ENCODE data around the gene WDHD1.
"Not testable (repeated sequence)": the region's sequence is repeated elsewhere in the genome, so short reads cannot be mapped to it uniquely, and the experiment has no call there.

The WDHD1 gene

DNA sequence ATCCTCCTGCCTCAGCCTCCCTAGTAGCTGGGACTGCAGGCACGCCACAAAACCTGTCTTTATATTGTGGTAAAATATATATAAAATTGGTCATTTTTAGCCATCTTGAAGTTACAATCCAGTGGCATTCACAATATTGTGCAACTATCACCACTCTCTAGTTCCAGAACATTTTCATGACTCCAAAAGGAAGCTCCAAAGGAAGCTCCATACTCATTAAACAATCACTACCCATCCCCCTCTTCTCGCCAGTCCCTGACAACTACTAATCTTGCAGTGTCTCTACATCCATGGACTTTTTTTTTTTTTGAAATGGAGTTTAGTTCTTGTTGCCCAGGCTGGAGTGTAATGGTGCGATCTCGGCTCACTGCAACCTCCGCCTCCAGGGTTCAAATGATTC is 127.3 kb downstream of the WDHD1 start:
- no peak for DNase-seq (ENCODE audit: low read depth)
- TF ChIP-seq, protein P1, sequence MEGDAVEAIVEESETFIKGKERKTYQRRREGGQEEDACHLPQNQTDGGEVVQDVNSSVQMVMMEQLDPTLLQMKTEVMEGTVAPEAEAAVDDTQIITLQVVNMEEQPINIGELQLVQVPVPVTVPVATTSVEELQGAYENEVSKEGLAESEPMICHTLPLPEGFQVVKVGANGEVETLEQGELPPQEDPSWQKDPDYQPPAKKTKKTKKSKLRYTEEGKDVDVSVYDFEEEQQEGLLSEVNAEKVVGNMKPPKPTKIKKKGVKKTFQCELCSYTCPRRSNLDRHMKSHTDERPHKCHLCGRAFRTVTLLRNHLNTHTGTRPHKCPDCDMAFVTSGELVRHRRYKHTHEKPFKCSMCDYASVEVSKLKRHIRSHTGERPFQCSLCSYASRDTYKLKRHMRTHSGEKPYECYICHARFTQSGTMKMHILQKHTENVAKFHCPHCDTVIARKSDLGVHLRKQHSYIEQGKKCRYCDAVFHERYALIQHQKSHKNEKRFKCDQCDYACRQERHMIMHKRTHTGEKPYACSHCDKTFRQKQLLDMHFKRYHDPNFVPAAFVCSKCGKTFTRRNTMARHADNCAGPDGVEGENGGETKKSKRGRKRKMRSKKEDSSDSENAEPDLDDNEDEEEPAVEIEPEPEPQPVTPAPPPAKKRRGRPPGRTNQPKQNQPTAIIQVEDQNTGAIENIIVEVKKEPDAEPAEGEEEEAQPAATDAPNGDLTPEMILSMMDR (conservative IDR thresholded peaks at IDR 0.05; ENCODE audit: low read length): no peak
- no peak overlapping the region for H3K4me3 ChIP-seq (ENCODE audit: low read length)

DNA sequence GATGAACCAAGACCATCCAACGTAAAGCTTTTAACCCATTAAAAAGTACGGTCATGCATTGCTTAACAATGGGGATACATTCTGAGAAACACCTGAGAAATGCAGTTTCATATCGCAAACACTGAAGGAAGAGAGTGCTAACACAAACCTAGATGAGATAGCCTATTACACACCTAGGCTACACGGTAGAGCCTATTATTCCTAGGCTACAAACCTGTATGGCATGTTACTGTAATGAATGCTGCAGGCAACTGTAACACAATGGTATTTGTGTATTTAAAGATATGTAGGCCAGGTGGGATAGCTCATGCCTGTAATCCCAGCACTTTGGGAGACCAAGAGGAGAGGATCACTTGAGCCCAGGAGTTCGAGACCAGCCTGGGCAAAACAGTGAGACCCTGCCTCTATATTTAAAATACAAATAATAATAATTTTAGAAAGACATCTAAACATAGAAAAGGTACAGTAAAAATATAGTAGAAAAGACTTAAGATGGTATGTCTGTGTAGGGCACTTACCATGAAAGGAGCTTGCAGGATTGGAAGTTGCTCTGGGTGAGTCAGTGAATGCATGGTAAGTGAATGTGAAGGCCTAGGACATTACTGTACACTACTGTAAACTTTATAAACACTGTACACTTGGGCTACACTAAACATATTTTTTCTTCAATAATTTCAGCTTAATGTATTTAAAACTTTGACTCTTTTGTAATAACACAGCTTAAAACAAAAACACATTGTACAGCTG is 128.9 kb downstream of the WDHD1 start:
- H3K4me3 ChIP-seq (ENCODE audit: low read length); DNase-seq (ENCODE audit: low read depth): not testable (repeated sequence)

DNA sequence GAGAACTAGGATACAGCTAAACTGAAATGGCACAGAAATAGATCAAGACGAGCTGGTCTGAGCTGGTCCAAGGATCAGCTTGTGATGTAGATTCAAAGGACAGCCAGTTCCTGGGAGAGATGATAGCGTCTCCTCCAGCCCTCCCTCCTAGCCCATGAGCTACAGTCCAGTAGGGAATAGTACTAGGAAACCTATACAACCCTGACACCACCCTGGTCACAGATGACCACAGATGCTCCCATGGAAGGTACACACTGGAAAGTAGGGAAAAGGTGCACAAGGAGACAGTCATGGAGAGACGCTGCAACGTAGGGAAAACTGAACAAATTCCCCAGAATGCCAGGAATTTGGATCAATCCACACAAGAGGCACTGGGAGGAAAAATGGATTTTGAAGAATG is 131.2 kb downstream of the WDHD1 start:
- no peak overlapping the region for H3K4me3 ChIP-seq (ENCODE audit: low read length)
- TF ChIP-seq, protein P1 (conservative IDR thresholded peaks at IDR 0.05; ENCODE audit: low read length): no peak
- DNase-seq (ENCODE audit: low read depth): no peak

DNA sequence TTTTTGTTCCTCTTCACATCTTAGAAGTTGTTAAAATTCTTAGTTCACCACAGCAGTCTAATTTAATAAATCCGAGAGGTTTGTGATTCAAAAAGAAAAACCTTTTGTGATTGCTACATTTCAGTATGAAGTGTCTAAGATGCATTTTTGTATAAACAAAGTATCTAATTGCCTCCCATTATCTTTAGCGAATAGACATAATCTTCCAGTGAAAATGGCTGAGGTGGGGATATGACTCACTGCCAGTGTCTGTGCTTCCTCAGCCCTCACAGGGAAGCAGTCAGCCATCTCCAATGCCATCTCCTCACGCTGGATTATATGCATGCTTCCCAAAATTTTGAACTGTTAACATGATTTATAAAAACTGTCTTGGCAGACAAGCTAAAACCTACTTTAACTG is 131.9 kb downstream of the WDHD1 start:
- no peak for DNase-seq (ENCODE audit: low read depth)
- H3K4me3 ChIP-seq (ENCODE audit: low read length): no peak overlapping the region
- TF ChIP-seq, protein P1 (conservative IDR thresholded peaks at IDR 0.05; ENCODE audit: low read length): no peak

DNA sequence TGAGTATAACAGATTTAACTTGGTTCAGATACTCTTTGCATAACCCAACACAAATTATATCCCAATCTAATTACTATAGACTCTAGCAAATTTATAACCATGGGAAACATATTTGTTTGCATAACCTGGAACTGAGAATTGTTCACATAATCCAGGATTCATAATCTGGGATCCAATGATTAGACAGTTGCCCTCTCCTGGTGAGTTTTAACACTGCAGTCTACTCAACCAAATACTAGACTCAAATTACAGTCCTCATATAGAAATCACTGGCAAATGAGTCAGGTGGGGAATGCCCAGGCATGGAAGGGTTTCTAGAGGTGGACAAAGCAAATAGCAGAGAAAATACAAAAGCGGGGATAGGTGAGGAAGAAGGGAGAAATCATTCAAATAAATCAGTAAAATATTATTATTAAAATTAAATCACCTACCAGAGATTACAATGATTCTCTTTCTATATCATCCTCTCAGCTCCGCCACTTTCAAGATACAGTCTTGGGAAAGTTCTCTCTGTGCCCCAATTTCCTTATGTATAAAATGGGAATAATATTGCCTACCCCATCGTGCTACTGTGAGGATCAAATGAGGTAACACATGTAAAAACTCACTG is 133.6 kb downstream of the WDHD1 start:
- H3K4me3 ChIP-seq (ENCODE audit: low read length): no peak overlapping the region
- peak; percentile 54 for DNase-seq (ENCODE audit: low read depth)
- TF ChIP-seq, protein P1 (conservative IDR thresholded peaks at IDR 0.05; ENCODE audit: low read length): peak; percentile 86

DNA sequence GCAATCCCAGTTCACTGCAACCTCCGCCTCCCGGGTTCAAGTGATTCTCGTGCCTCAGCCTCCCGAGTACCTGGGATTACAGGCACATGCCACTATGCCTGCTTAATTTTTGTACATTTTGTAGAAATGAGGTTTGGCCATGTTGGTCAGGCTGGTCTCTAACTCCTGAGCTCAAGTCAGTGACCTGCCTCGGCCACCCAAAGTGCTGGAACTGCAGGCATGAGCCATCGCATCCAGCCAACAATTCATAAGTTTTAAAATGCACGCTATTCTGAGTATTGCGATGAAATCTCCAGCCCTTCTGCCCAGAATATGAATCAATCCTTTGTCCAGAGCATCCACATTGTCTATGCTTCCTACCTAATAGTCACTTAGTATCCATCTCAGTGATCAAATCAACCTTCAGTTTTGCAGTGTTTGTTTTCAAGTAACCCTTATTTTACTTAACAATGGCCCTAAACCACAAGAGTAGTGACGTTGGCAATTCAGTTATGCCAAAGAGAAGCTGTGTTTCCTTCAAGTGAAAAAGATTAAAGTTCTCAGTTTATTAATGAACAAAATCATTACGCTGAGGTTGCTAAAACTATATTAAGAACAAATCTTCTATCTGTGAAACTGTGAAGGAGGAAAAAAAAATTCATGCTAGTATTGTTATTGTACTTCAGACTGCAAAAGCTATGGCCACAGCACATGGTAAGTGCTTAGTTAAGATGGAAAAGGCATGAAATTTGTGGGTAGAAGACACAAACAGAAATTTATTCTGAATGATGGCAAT is 135.2 kb downstream of the WDHD1 start:
- no peak for DNase-seq (ENCODE audit: low read depth)
- H3K4me3 ChIP-seq (ENCODE audit: low read length): no peak overlapping the region
- TF ChIP-seq, protein P1 (conservative IDR thresholded peaks at IDR 0.05; ENCODE audit: low read length): no peak

DNA sequence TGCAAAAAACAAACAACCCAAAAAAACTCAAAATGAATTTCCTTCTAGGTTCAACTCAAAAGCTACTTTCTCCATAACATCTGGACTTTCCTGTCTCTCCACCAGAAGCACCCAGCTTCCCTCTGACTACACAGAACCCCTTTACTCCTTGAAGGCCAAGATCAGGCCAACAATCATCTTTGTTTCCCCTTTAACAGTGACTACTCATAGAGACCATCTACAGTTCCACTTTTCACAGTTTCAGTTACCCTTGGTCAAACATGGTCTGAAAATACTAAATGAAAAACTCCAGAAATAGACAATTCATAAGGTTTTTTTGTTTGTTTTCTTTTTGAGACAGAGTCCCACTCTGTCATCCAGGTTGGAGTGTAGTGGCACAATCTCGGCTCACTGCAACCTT is 136.1 kb downstream of the WDHD1 start:
- no peak for DNase-seq (ENCODE audit: low read depth)
- TF ChIP-seq, protein P1 (conservative IDR thresholded peaks at IDR 0.05; ENCODE audit: low read length): no peak
- H3K4me3 ChIP-seq (ENCODE audit: low read length): no peak overlapping the region

Data from AG10803 (cell line).